ENCODE results near the gene CISD3. TPM values are rescaled to one million over a fixed set of nuclear protein-coding genes. Genes with fewer than 3 reads are reported as not detected.

CISD3 gene
- total and polyA plus RNA-seq, 2 of the 8 experiments (the other 6 are each of a cell fraction or from before 2014, with no cell fraction given): 9.4 to 11.1 TPM

DNA sequence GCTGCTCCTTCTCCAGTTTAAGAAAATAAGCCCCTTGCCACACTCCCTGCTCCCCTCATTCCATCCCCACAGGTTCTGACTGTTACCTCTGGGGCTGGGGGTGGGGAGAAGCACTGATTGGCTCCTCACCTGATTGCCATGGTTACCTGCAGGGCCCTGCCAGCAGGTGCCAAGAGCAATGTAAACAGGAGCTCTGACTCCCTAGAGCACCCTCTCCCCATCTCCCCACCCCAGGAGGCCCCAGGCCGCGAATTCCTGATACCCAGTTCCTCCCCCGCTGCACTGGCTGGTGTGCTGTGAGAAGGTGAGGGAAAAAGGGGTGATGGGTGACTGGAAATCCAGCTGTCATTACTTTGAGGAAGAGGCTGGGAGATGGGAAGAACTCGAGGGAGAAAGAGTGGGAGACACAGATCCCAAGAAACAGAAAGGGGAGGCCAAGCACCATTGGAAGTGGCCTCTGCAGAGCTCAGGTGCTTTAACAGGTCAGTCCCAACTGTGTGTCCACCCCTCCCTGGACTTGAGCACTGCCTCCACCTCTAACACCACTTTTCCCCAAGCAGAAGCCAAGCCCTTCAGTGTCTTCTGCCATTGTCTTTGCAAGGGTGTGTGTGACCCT lies 13.5 kb downstream of the CISD3 start:
- Histone ChIP-seq H3K4me1 (replicated peaks in 1 of 4; ENCODE audit: control insufficient read depth in 3 of 4, insufficient read depth in 4 of 4, low read length in 3 of 4) (peaks cover 7 to 37% (median 22%) of the 10 kb centered on the region in 4 experiments), H4K8ac (ENCODE audit: extremely low read depth, insufficient read depth, low read length) (no peak overlapping the region)

More for the DNA sequence above, 13.5 kb downstream of the CISD3 start:
- Histone ChIP-seq H2BK120ac (replicated peaks; ENCODE audit: low read depth, low read length) (no peak overlapping the region), H3K9me3 (ENCODE audit: insufficient read depth in 2 of 2, low read depth in 1 of 2, low read length in 1 of 2) (no peaks in the 10 kb centered on the region), H3K23me2 (ENCODE audit: low read depth, low read length) (peaks cover 18% of the 10 kb centered on the region; the same call in 1 of the 2 replicates), H4K91ac (replicated peaks; ENCODE audit: insufficient read length, low read length) (no peak overlapping the region), H2AFZ (ENCODE audit: low read length) (no peak overlapping the region), H3K27me3 (replicated peaks in 1 of 4; ENCODE audit: control insufficient read depth in 3 of 4, extremely low read depth in 1 of 4, insufficient read depth in 3 of 4, low read length in 3 of 4) (no peaks in the 10 kb centered on the region), H2BK20ac (ENCODE audit: low read length) (no peak overlapping the region), H3K4ac (replicated peaks; ENCODE audit: insufficient read length, low read depth, low read length) (no peak overlapping the region), H2BK12ac (ENCODE audit: low read depth, low read length) (0 out of 2 replicates have a peak overlapping the region, but pooled peaks have one; percentile 12), H3K27ac (ENCODE audit: low read depth, low read length) (peak overlapping the region; percentile 61), H3K4me3 (ENCODE audit: extremely low read depth in 1 of 4, insufficient read depth in 2 of 4, low read depth in 3 of 4, low read length in 4 of 4) (peak overlapping the region in 3 of 4 experiments; percentile 1 to 39 (median 13); a peak in 5 of 8 replicates), H3K79me2 (ENCODE audit: control insufficient read depth in 1 of 2, insufficient read depth in 2 of 2, low read length in 2 of 2) (peaks cover 45 to 83% of the 10 kb centered on the region in 2 experiments), H3K14ac (ENCODE audit: insufficient read length) (no peak overlapping the region), H4K5ac (ENCODE audit: insufficient read length, low read depth, low read length) (no peak overlapping the region), H3K4me2 (ENCODE audit: insufficient read depth in 1 of 2, low read depth in 2 of 2, low read length in 2 of 2) (peak overlapping the region; percentile 60 to 68), H3K23ac (ENCODE audit: insufficient read length) (peak overlapping the region; percentile 70), H3K9ac (replicated peaks in 1 of 4; ENCODE audit: extremely low read depth in 1 of 4, low read depth in 3 of 4, low read length in 3 of 4) (no peak overlapping the region), H2BK15ac (ENCODE audit: low read length) (no peak overlapping the region), H3K56ac (replicated peaks; ENCODE audit: insufficient read length, low read depth, low read length) (no peak overlapping the region), H3K18ac (ENCODE audit: extremely low read depth, low read length) (peak overlapping the region; percentile 90; the same call in 1 of the 2 replicates), H4K20me1 (replicated peaks in 1 of 2; ENCODE audit: control insufficient read depth in 1 of 2, insufficient read depth in 2 of 2, low read length in 2 of 2) (peaks cover 43 to 56% of the 10 kb centered on the region in 2 experiments), H2AK5ac (ENCODE audit: low read depth, low read length) (no peak overlapping the region), H3K36me3 (ENCODE audit: control insufficient read depth in 2 of 4, insufficient read depth in 4 of 4, low read length in 3 of 4) (peaks cover 0 to 14% (median 7%) of the 10 kb centered on the region in 4 experiments; a peak in 4 of 8 replicates), H3K79me1 (ENCODE audit: low read depth, low read length) (peaks cover 29% of the 10 kb centered on the region), H2BK5ac (ENCODE audit: low read depth, low read length) (no peak overlapping the region)
- TF ChIP-seq, protein P1, sequence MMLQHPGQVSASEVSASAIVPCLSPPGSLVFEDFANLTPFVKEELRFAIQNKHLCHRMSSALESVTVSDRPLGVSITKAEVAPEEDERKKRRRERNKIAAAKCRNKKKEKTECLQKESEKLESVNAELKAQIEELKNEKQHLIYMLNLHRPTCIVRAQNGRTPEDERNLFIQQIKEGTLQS (IDR thresholded peaks at IDR 0.05; ENCODE audit: insufficient read depth, low read depth, low read length): no peak
- TF ChIP-seq POLR2AphosphoS5 (IDR thresholded peaks at IDR 0.05; ENCODE audit: low read depth, low read length) (no peak), RBBP5 (IDR thresholded peaks at IDR 0.05; ENCODE audit: borderline replicate concordance, low read depth, low read length) (no peak), SP1 (IDR thresholded peaks at IDR 0.05; ENCODE audit: low read depth, low read length) (0 out of 2 replicates have a peak, but pooled peaks have one; percentile 40)
- FAIRE-seq: no peak
- 51% methylated on average over 4 of the region's 4 CpGs; no CpG with 5 or more reads in 1 of the 2 experiments for WGBS, 2 experiments (ENCODE audit: extremely low coverage in 1 of 2, insufficient coverage in 1 of 2, insufficient read length in 1 of 2, insufficient replicate concordance in 2 of 2, low coverage in 1 of 2, low lambda C conversion rate in 2 of 2, missing lambda C conversion rate in 1 of 2)
- no peak for DNase-seq (ENCODE audit: low read depth in 1 of 2, low spot score in 2 of 2)
- ChIA-PET CTCF (ENCODE audit: partially characterized antibody) (interaction anchor here (0.8 to 4.6 kb wide), 3 partner anchors 9 to 25 kb away, joined by 3 to 40 read pairs (median 4); no protein-coding TSS in a partner anchor), POLR2A (ENCODE audit: partially characterized antibody) (interaction anchor here (0.7 to 4.8 kb wide), 8 partner anchors 6 to 179 kb away, joined by 3 to 40 read pairs (median 4); partner anchors contain the start of genes CISD3 and MLLT6)

Measured in H1 (cell line).